Endothelial cell of umbilical vein (primary cell): Measurements from ENCODE around the gene CIBAR2.

Experiments used
- CTCF ChIP-seq, 2 donors: IDR thresholded peaks; 1 replicate in 1 of 2; 2 replicates in 1 of 2; pipeline ENCODE4 v1.5.1; 2011; ENCODE audit warnings: low read length in 2 of 2, mild to moderate bottlenecking in 2 of 2, moderate library complexity in 2 of 2, control low read depth in 1 of 2, inconsistent platforms in 1 of 2, low read depth in 1 of 2; ENCODE audit not compliant: insufficient read depth in 1 of 2; ENCODE audit errors: extremely low read depth in 1 of 2
- EZH2 ChIP-seq: IDR thresholded peaks from 2 replicates; pipeline ENCODE4 v1.6.1; 2012; ENCODE audit warnings: borderline replicate concordance, low read depth, mild to moderate bottlenecking, moderate library complexity, low read length, inconsistent platforms; ENCODE audit not compliant: severe bottlenecking
- GATA2 ChIP-seq: IDR thresholded peaks from 2 replicates; pipeline ENCODE4 v1.7.0; 2011; ENCODE audit warnings: low read depth, mild to moderate bottlenecking, moderate library complexity, mixed read lengths, low read length; ENCODE audit not compliant: insufficient read length, insufficient read depth
- JUN ChIP-seq: IDR thresholded peaks from 2 replicates; pipeline ENCODE4 v1.6.1; 2011; ENCODE audit warnings: borderline replicate concordance, low read depth; ENCODE audit not compliant: insufficient read length, insufficient read depth
- MAX ChIP-seq: IDR thresholded peaks from 2 replicates; pipeline ENCODE4 v1.6.1; 2011; ENCODE audit not compliant: insufficient read depth, insufficient read length
- MYC ChIP-seq: IDR thresholded peaks from one replicate; pipeline ENCODE4 v1.6.1; 2011; ENCODE audit warnings: mild to moderate bottlenecking, low read depth, low read length
- POLR2A ChIP-seq: IDR thresholded peaks from 2 replicates; pipeline ENCODE4 v1.6.1; 2012; ENCODE audit warnings: low read depth, mild to moderate bottlenecking, control low read depth, low read length
- POLR2AphosphoS5 ChIP-seq: IDR thresholded peaks from 2 replicates; pipeline ENCODE4 v1.6.1; 2012; ENCODE audit warnings: low read depth, mild to moderate bottlenecking, control low read depth, low read length, moderate library complexity; ENCODE audit not compliant: insufficient read depth

- TF ChIP-seq POLR2AphosphoS5 (no peak), CTCF (IDR thresholded peaks at IDR 0.05; ENCODE audit: extremely low read depth in 1 of 2, insufficient read depth in 1 of 2, low read depth in 1 of 2, low read length in 2 of 2) (no peak), POLR2A (no peak), EZH2 (no peak), JUN (no peak), MYC (no peak), MAX (no peak), GATA2 (no peak)
Observed at GRCh38 chr16:85078952-85079351, 33.3 kb downstream of the CIBAR2 start.
